GM12865 (cell line): Measurements from ENCODE around the gene AATF.

Experiments used
- DNase-seq: peaks from one replicate; pipeline ENCODE4 v3.0.0; 2010; ENCODE audit warnings: low read depth
- H3K4me3 ChIP-seq: 2 replicates; pipeline ENCODE4 v1.5.1; 2011; ENCODE audit warnings: mild to moderate bottlenecking, low read depth, low read length, control low read depth
- CTCF ChIP-seq: IDR thresholded peaks from 2 replicates; pipeline ENCODE4 v1.5.1; 2011; ENCODE audit warnings: low read length, control low read depth, low read depth, inconsistent platforms; ENCODE audit not compliant: insufficient read depth; ENCODE audit errors: missing control alignments

Gene AATF

GRCh38 chr17:37051833-37052232 is 103.1 kb downstream of the AATF start:
- DNase-seq, result no peak
- no peak overlapping the region for H3K4me3 ChIP-seq
- no peak for TF ChIP-seq CTCF

GRCh38 chr17:37052450-37052849 is 103.7 kb downstream of the AATF start:
- no peak overlapping the region for H3K4me3 ChIP-seq
- no peak for DNase-seq
- TF ChIP-seq CTCF, result no peak

- H3K4me3 ChIP-seq, result no peak overlapping the region
- TF ChIP-seq CTCF, result no peak
- DNase-seq, result no peak
Measured at GRCh38 chr17:37054894-37055293, 106.1 kb downstream of the AATF start.

- TF ChIP-seq CTCF, result no peak
- H3K4me3 ChIP-seq, result no peak overlapping the region
- DNase-seq, result no peak
Measured at GRCh38 chr17:37056622-37057021, 107.9 kb downstream of the AATF start.

GRCh38 chr17:37059493-37059892 is 110.7 kb downstream of the AATF start:
- no peak for TF ChIP-seq CTCF
- DNase-seq, result no peak
- H3K4me3 ChIP-seq, result no peak overlapping the region

GRCh38 chr17:37060094-37060493 is 111.3 kb downstream of the AATF start:
- H3K4me3 ChIP-seq, result no peak overlapping the region

More at GRCh38 chr17:37060094-37060493, 111.3 kb downstream of the AATF start:
- no peak for TF ChIP-seq CTCF
- no peak for DNase-seq
